ENCODE results near the gene FMO2. TPM values are rescaled to one million over a fixed set of nuclear protein-coding genes. Genes with fewer than 3 reads are reported as not detected.
A peak's percentile ranks its signal among the peaks of the same experiment; 100 is the strongest.
"Not testable (repeated sequence)": the region's sequence is repeated elsewhere in the genome, so short reads cannot be mapped to it uniquely, and the experiment has no call there.

FMO2 gene
- polyA plus RNA-seq, 3 donors = not detected

GRCh38 chr1:171221665-171222591, 36.8 kb downstream of the FMO2 start:
- intact Hi-C loops (cut with micrococcal nuclease) = no loop called here
- peaks cover 8% of the 10 kb centered on the region for H3K4me1 Mint-ChIP-seq
- Histone ChIP-seq H3K4me3 (replicated peaks in 1 of 3; ENCODE audit: low read depth in 2 of 3, low read length in 3 of 3) (no peak overlapping the region), H3K9ac (ENCODE audit: insufficient read depth, low read length, poor library complexity, severe bottlenecking) (no peak overlapping the region), H3K79me2 (ENCODE audit: insufficient read depth, low read length) (no peaks in the 10 kb centered on the region), H3K27ac (ENCODE audit: low read depth in 1 of 2, low read length in 2 of 2) (no peak overlapping the region), H3K4me1 (ENCODE audit: control insufficient read depth in 1 of 2, insufficient read depth in 2 of 2, low read length in 2 of 2) (peaks cover 10 to 11% of the 10 kb centered on the region in 2 donors), H2AFZ (ENCODE audit: insufficient read depth, low read depth, low read length, poor library complexity, severe bottlenecking) (no peak overlapping the region), H3K9me3 (replicated peaks in 1 of 2; ENCODE audit: control insufficient read depth in 1 of 2, insufficient read depth in 1 of 2, low read length in 2 of 2) (no peaks in the 10 kb centered on the region), H4K20me1 (ENCODE audit: insufficient read depth, low read length) (no peaks in the 10 kb centered on the region), H3K27me3 (ENCODE audit: control insufficient read depth in 2 of 2, insufficient read depth in 2 of 2, low read length in 2 of 2) (no peaks in the 10 kb centered on the region), H3K36me3 (replicated peaks in 1 of 2; ENCODE audit: control insufficient read depth in 1 of 2, insufficient read depth in 2 of 2, low read length in 2 of 2) (no peaks in the 10 kb centered on the region), H3K4me2 (replicated peaks; ENCODE audit: extremely low read depth, low read length, poor library complexity, severe bottlenecking) (no peak overlapping the region)
- no peak for TF ChIP-seq CTCF (IDR thresholded peaks at IDR 0.05)
- no peak overlapping the region for H3K4me3 Mint-ChIP-seq
- peak overlapping the region in 1 of 7 donors; percentile 24 for H3K27ac Mint-ChIP-seq
- no peak for DNase-seq
- H3K27me3 Mint-ChIP-seq (ENCODE audit: low read depth in 3 of 3) = peaks cover 0 to 3% (median 2%) of the 10 kb centered on the region in 3 donors
- H3K9me3 Mint-ChIP-seq = peaks cover 0 to 7% (median 2%) of the 10 kb centered on the region in 7 donors
- 93% methylated on average over 3 of the region's 5 CpGs for WGBS (ENCODE audit: insufficient coverage)
- no peaks in the 10 kb centered on the region for H3K36me3 Mint-ChIP-seq

- Histone ChIP-seq H3K79me2 (ENCODE audit: insufficient read depth, low read length) (no peaks in the 10 kb centered on the region), H4K20me1 (ENCODE audit: insufficient read depth, low read length) (no peaks in the 10 kb centered on the region), H3K9ac (ENCODE audit: insufficient read depth, low read length, poor library complexity, severe bottlenecking) (no peak overlapping the region), H3K27ac (ENCODE audit: low read depth in 1 of 2, low read length in 2 of 2) (no peak overlapping the region), H3K9me3 (replicated peaks in 1 of 2; ENCODE audit: control insufficient read depth in 1 of 2, insufficient read depth in 1 of 2, low read length in 2 of 2) (no peaks in the 10 kb centered on the region), H3K4me3 (replicated peaks in 1 of 3; ENCODE audit: low read depth in 2 of 3, low read length in 3 of 3) (no peak overlapping the region), H2AFZ (ENCODE audit: insufficient read depth, low read depth, low read length, poor library complexity, severe bottlenecking) (no peak overlapping the region), H3K36me3 (replicated peaks in 1 of 2; ENCODE audit: control insufficient read depth in 1 of 2, insufficient read depth in 2 of 2, low read length in 2 of 2) (no peaks in the 10 kb centered on the region), H3K4me2 (replicated peaks; ENCODE audit: extremely low read depth, low read length, poor library complexity, severe bottlenecking) (no peak overlapping the region), H3K27me3 (ENCODE audit: control insufficient read depth in 2 of 2, insufficient read depth in 2 of 2, low read length in 2 of 2) (no peaks in the 10 kb centered on the region), H3K4me1 (ENCODE audit: control insufficient read depth in 1 of 2, insufficient read depth in 2 of 2, low read length in 2 of 2) (peaks cover 10 to 11% of the 10 kb centered on the region in 2 donors)
- Mint-ChIP-seq H3K4me3 (no peak overlapping the region), H3K27me3 (ENCODE audit: low read depth in 3 of 3) (peaks cover 0 to 3% (median 2%) of the 10 kb centered on the region in 3 donors), H3K9me3 (peaks cover 0 to 7% (median 2%) of the 10 kb centered on the region in 7 donors), H3K4me1 (peaks cover 8% of the 10 kb centered on the region), H3K27ac (no peak overlapping the region), H3K36me3 (no peaks in the 10 kb centered on the region)
- no peak for TF ChIP-seq CTCF (IDR thresholded peaks at IDR 0.05)
- DNase-seq = no peak
- WGBS (ENCODE audit: insufficient coverage) = 100% methylated on average over 2 of the region's 5 CpGs
- intact Hi-C loops (cut with micrococcal nuclease) = no loop called here
Observed at GRCh38 chr1:171222936-171223335, 37.8 kb downstream of the FMO2 start.

- 100% methylated on average over 2 of the region's 4 CpGs for WGBS (ENCODE audit: insufficient coverage)
- peak overlapping the region in 1 of 2 donors; percentile 35 for H3K27ac ChIP-seq (ENCODE audit: low read depth in 1 of 2, low read length in 2 of 2)
- H3K9me3 ChIP-seq (replicated peaks in 1 of 2; ENCODE audit: control insufficient read depth in 1 of 2, insufficient read depth in 1 of 2, low read length in 2 of 2); H2AFZ ChIP-seq (ENCODE audit: insufficient read depth, low read depth, low read length, poor library complexity, severe bottlenecking); intact Hi-C loops (cut with micrococcal nuclease); H3K9me3 Mint-ChIP-seq; H3K36me3 Mint-ChIP-seq; H3K36me3 ChIP-seq (replicated peaks in 1 of 2; ENCODE audit: control insufficient read depth in 1 of 2, insufficient read depth in 2 of 2, low read length in 2 of 2); H3K27me3 Mint-ChIP-seq (ENCODE audit: low read depth in 3 of 3); H3K4me3 ChIP-seq (replicated peaks in 1 of 3; ENCODE audit: low read depth in 2 of 3, low read length in 3 of 3); H3K27me3 ChIP-seq (ENCODE audit: control insufficient read depth in 2 of 2, insufficient read depth in 2 of 2, low read length in 2 of 2); H3K9ac ChIP-seq (ENCODE audit: insufficient read depth, low read length, poor library complexity, severe bottlenecking); H4K20me1 ChIP-seq (ENCODE audit: insufficient read depth, low read length); H3K4me2 ChIP-seq (replicated peaks; ENCODE audit: extremely low read depth, low read length, poor library complexity, severe bottlenecking); H3K79me2 ChIP-seq (ENCODE audit: insufficient read depth, low read length); H3K4me1 Mint-ChIP-seq: not testable (repeated sequence)
- H3K4me1 ChIP-seq (ENCODE audit: control insufficient read depth in 1 of 2, insufficient read depth in 2 of 2, low read length in 2 of 2) = peaks cover 10 to 11% of the 10 kb centered on the region in 2 donors
- peak in 2 of 3 donors; percentile 25 to 39 for DNase-seq
- Mint-ChIP-seq H3K4me3 (peak overlapping the region in 1 of 2 donors; percentile 24), H3K27ac (peak overlapping the region in 3 of 7 donors; percentile 28 to 66 (median 42))
Observed at GRCh38 chr1:171224257-171224656, 39.2 kb downstream of the FMO2 start.
